ENCODE results near the gene RHOBTB1.

Gene RHOBTB1

DNA sequence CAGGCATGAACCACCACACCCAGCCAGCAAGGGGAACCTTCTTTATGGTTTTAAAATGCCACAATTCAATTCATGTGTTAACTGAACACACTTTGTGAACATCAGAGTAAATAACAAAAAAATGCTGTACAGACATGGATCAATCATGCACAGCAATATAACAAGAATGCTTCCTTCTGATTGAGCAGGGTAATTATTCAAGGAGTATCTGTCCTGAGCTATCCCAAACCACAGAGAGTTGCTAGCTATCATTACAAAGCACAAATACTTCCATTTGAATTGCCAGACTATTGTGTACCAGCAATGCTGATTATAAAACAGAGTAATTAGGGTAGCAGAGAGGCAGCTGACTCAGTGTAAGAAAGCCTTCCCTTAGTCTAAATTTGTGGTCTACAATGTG lies 11.3 kb upstream of the RHOBTB1 start:
- TF ChIP-seq, protein P1, sequence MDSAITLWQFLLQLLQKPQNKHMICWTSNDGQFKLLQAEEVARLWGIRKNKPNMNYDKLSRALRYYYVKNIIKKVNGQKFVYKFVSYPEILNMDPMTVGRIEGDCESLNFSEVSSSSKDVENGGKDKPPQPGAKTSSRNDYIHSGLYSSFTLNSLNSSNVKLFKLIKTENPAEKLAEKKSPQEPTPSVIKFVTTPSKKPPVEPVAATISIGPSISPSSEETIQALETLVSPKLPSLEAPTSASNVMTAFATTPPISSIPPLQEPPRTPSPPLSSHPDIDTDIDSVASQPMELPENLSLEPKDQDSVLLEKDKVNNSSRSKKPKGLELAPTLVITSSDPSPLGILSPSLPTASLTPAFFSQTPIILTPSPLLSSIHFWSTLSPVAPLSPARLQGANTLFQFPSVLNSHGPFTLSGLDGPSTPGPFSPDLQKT (IDR thresholded peaks at IDR 0.05; ENCODE audit: borderline replicate concordance, low read depth, low read length) = no peak
- TF ChIP-seq ZNF394 (tag by site-specific recombination; IDR thresholded peaks at IDR 0.05; ENCODE audit: borderline replicate concordance) = 0 out of 2 replicates have a peak, but pooled peaks have one; percentile 24
- H3K4me1 ChIP-seq (ENCODE audit: control insufficient read depth, insufficient read depth, low read length) = peaks cover 14% of the 10 kb centered on the region
- ChIA-PET CTCF (no interaction called here), POLR2A (no interaction called here)
- no peak overlapping the region for H3K27ac ChIP-seq (ENCODE audit: extremely low read depth, low read depth, low read length)
- H3K4me3 ChIP-seq (ENCODE audit: low read depth, low read length) = no peak overlapping the region
- H3K9me3 ChIP-seq (ENCODE audit: control insufficient read depth, insufficient read depth, low read depth, low read length) = no peaks in the 10 kb centered on the region
- no peaks in the 10 kb centered on the region for H3K36me3 ChIP-seq (ENCODE audit: control insufficient read depth in 2 of 2, insufficient read depth in 1 of 2, low read length in 2 of 2)

DNA sequence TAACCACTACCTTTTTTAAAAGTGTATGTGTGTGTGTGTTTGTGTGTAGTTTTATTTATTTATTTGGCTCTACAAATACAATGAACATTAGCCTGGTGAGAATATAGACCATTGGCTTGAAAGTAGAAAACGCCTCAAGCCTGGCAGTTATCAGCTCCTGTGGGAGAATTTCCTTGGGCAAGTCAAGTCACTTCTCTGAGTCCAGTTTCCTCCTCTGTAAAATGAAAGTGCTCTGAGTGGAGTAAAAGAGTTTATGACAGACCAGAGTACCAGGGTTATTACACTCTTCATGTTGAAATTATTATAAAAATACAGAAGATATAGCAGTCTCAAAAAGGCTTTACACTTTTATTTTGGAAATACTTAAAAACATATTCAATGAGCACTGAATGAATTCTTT lies 10.1 kb upstream of the RHOBTB1 start:
- no peak overlapping the region for H3K4me3 ChIP-seq (ENCODE audit: low read depth, low read length)
- ChIA-PET CTCF (no interaction called here), POLR2A (no interaction called here)
- peaks cover 14% of the 10 kb centered on the region for H3K4me1 ChIP-seq (ENCODE audit: control insufficient read depth, insufficient read depth, low read length)
- no peak overlapping the region for H3K27ac ChIP-seq (ENCODE audit: extremely low read depth, low read depth, low read length)
- TF ChIP-seq ZNF132 (tag by site-specific recombination; IDR thresholded peaks at IDR 0.05; ENCODE audit: borderline replicate concordance) = no peak
- no peak for TF ChIP-seq ZNF580 (tag by site-specific recombination; IDR thresholded peaks at IDR 0.05)
- TF ChIP-seq ZNF692 (tag by site-specific recombination; IDR thresholded peaks at IDR 0.05) = 0 out of 2 replicates have a peak, but pooled peaks have one; percentile 6
- H3K36me3 ChIP-seq (ENCODE audit: control insufficient read depth in 2 of 2, insufficient read depth in 1 of 2, low read length in 2 of 2) = no peaks in the 10 kb centered on the region
- no peaks in the 10 kb centered on the region for H3K9me3 ChIP-seq (ENCODE audit: control insufficient read depth, insufficient read depth, low read depth, low read length)

DNA sequence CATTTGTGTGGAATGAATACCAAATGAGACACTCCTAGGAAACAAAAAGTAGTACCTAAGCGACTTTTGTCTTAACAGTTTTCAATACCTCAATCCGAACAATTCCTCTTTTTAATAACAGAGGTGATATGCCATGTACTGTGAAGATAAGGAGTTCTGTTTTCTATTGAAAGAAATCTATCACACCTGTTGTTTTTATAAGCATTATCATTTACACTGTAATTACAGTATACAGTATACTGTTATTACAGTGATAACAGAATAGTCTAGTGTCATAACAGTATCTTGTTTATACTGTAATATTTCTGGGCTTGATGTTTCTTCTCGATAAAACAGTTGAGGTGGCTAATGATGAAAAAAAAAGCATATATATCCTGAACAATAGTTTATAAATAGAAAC lies 9.4 kb upstream of the RHOBTB1 start:
- peaks cover 14% of the 10 kb centered on the region for H3K4me1 ChIP-seq (ENCODE audit: control insufficient read depth, insufficient read depth, low read length)
- TF ChIP-seq ZNF670 (tag by site-specific recombination; IDR thresholded peaks at IDR 0.05; ENCODE audit: low read depth) (no peak), ZNF843 (tag by site-specific recombination; IDR thresholded peaks at IDR 0.05) (peak; percentile 78), SP7 (tag by site-specific recombination; IDR thresholded peaks at IDR 0.05) (peak; percentile 98), ZNF529 (tag by site-specific recombination; IDR thresholded peaks at IDR 0.05; ENCODE audit: insufficient replicate concordance) (no peak), SCRT2 (tag by site-specific recombination; IDR thresholded peaks at IDR 0.05) (peak; percentile 64), OSR2 (tag by site-specific recombination; IDR thresholded peaks at IDR 0.05) (peak; percentile 39; the same call in 1 of the 2 replicates), SCRT1 (tag by site-specific recombination; IDR thresholded peaks at IDR 0.05; ENCODE audit: borderline replicate concordance) (0 out of 2 replicates have a peak, but pooled peaks have one; percentile 46), BCL11A (tag by site-specific recombination; IDR thresholded peaks at IDR 0.05; ENCODE audit: low read depth) (no peak), ZBTB11 (tag by site-specific recombination; conservative IDR thresholded peaks at IDR 0.05; ENCODE audit: low read depth) (no peak), ZNF600 (tag by site-specific recombination; IDR thresholded peaks at IDR 0.05) (no peak), ZXDB (tag by site-specific recombination; IDR thresholded peaks at IDR 0.05) (peak; percentile 56), ZNF112 (tag by site-specific recombination; IDR thresholded peaks at IDR 0.05) (no peak), ZNF366 (tag by site-specific recombination; conservative IDR thresholded peaks at IDR 0.05) (peak; percentile 36; the same call in 1 of the 2 replicates), KLF8 (tag by site-specific recombination; IDR thresholded peaks at IDR 0.05) (0 out of 2 replicates have a peak, but pooled peaks have one; percentile 18), ZBTB48 (tag by site-specific recombination; IDR thresholded peaks at IDR 0.05) (no peak), ZNF23 (tag by site-specific recombination; IDR thresholded peaks at IDR 0.05; ENCODE audit: borderline replicate concordance) (no peak), HOXA7 (CRISPR knock-in tag; IDR thresholded peaks at IDR 0.05; ENCODE audit: borderline replicate concordance) (no peak), ZSCAN30 (tag by site-specific recombination; IDR thresholded peaks at IDR 0.05) (no peak)
- TF ChIP-seq, protein P2, sequence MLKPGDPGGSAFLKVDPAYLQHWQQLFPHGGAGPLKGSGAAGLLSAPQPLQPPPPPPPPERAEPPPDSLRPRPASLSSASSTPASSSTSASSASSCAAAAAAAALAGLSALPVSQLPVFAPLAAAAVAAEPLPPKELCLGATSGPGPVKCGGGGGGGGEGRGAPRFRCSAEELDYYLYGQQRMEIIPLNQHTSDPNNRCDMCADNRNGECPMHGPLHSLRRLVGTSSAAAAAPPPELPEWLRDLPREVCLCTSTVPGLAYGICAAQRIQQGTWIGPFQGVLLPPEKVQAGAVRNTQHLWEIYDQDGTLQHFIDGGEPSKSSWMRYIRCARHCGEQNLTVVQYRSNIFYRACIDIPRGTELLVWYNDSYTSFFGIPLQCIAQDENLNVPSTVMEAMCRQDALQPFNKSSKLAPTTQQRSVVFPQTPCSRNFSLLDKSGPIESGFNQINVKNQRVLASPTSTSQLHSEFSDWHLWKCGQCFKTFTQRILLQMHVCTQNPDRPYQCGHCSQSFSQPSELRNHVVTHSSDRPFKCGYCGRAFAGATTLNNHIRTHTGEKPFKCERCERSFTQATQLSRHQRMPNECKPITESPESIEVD (tag by site-specific recombination; IDR thresholded peaks at IDR 0.05) = peak; percentile 71
- CTCF ChIA-PET = no interaction called here
- no peak overlapping the region for H3K27ac ChIP-seq (ENCODE audit: extremely low read depth, low read depth, low read length)
- H3K36me3 ChIP-seq (ENCODE audit: control insufficient read depth in 2 of 2, insufficient read depth in 1 of 2, low read length in 2 of 2) = no peaks in the 10 kb centered on the region
- H3K4me3 ChIP-seq (ENCODE audit: low read depth, low read length) = no peak overlapping the region
- H3K9me3 ChIP-seq (ENCODE audit: control insufficient read depth, insufficient read depth, low read depth, low read length) = no peaks in the 10 kb centered on the region
- POLR2A ChIA-PET = no interaction called here

Measured in HEK293 (cell line).